K562 (cell line): ENCODE data around the gene USP22. TPM values are rescaled to one million over a fixed set of nuclear protein-coding genes. Genes with fewer than 3 reads are reported as not detected.
"Not testable (repeated sequence)": the region's sequence is repeated elsewhere in the genome, so short reads cannot be mapped to it uniquely, and the experiment has no call there.

ENCODE experiments used
- ATAC-seq: fragments of 200-7000 bp; cut with Tn5 transposase; 3 replicates; pipeline ENCODE4 v1.9.1; 2020; ENCODE audit warnings: moderate library complexity
- BruUV-seq: library from RNA; stranded (reverse); fragments of 400-500 nt; replicated peaks from 2 replicates; lab custom pipeline; 2021; lab: Mats Ljungman, UMichigan
- CTCF ChIA-PET: fragments of 300-600 bp; formaldehyde crosslinking; extraction: SDS; loops from one replicate; lab custom pipeline; 2021; ENCODE audit warnings: low intra/inter-chr PET ratio; lab: Yijun Ruan, JAX
- POLR2A ChIA-PET: fragments of 300-600, 350-650 bp; sonication (Branson Sonifier 250); formaldehyde crosslinking; extraction: SDS; loops from one replicate; lab custom pipeline; 2021; ENCODE audit warnings: antibody characterized with exemption, inconsistent platforms; lab: Yijun Ruan, JAX
- DNase-seq, 4 experiments: peaks; one replicate each; pipeline versions ENCODE4 v3.0.0 to v3.0.0-alpha.2; 2011 to 2018; ENCODE audit warnings: low spot score in 3 of 4, mixed read lengths in 3 of 4; ENCODE audit errors: extremely low read depth in 1 of 4
- FAIRE-seq: peaks from 2 replicates; lab custom pipeline; 2011; peaks lifted over from hg19 to GRCh38; lab: Jason Lieb, UNC
- H2AFZ ChIP-seq: 2 replicates; pipeline ENCODE4 v1.6.0; 2011; ENCODE audit warnings: low read depth, low read length, control low read depth, inconsistent platforms
- H3K27ac ChIP-seq: fragments of 200-600 bp; 3 replicates; pipeline ENCODE4 v1.8.0; 2011; ENCODE audit warnings: low read depth, mild to moderate bottlenecking, control low read depth, inconsistent platforms, low read length, moderate library complexity, mixed read lengths; ENCODE audit errors: extremely low read depth
- H3K27me3 ChIP-seq, 2 experiments: fragments of 300-600 bp in 1 of 2; 2 replicates in 1 of 2; 3 replicates in 1 of 2; pipeline versions ENCODE4 v1.6.0 to v1.8.0; 2011; ENCODE audit warnings: inconsistent platforms in 2 of 2, low read length in 2 of 2, mild to moderate bottlenecking in 1 of 2, mixed read lengths in 1 of 2, moderate library complexity in 1 of 2; ENCODE audit not compliant: control insufficient read depth in 2 of 2, insufficient read depth in 2 of 2
- H3K36me3 ChIP-seq: fragments of 300-600 bp; 3 replicates; pipeline ENCODE4 v1.8.0; 2011; ENCODE audit warnings: mild to moderate bottlenecking, low read length, inconsistent platforms; ENCODE audit not compliant: control insufficient read depth, insufficient read depth
- H3K4me1 ChIP-seq, 2 experiments: fragments of 200-600 bp in 1 of 2; replicated peaks in 1 of 2; 2 replicates in 1 of 2; 3 replicates in 1 of 2; pipeline versions ENCODE4 v1.5.1 to v1.8.0; 2011; ENCODE audit warnings: inconsistent platforms in 2 of 2, low read length in 2 of 2, mild to moderate bottlenecking in 1 of 2, mixed read lengths in 1 of 2, moderate library complexity in 1 of 2; ENCODE audit not compliant: control insufficient read depth in 2 of 2, insufficient read depth in 2 of 2
- H3K4me2 ChIP-seq: 2 replicates; pipeline ENCODE4 v1.6.1; 2011; ENCODE audit warnings: low read length, control low read depth, inconsistent platforms, mixed read lengths; ENCODE audit not compliant: insufficient read depth
- H3K4me3 ChIP-seq: fragments of 200-600 bp; sonication (generic), shearing (Covaris generic); 2 replicates; pipeline ENCODE4 v1.5.1; 2016; ENCODE audit warnings: control low read depth, inconsistent platforms
- H3K79me2 ChIP-seq: fragments of 200-600 bp; 3 replicates; pipeline ENCODE4 v1.8.0; 2011; ENCODE audit warnings: low read length, inconsistent platforms; ENCODE audit not compliant: control insufficient read depth, insufficient read depth
- H3K9ac ChIP-seq, 2 experiments: 2 replicates each; pipeline versions ENCODE4 v1.6.0 to v1.6.1; 2011; ENCODE audit warnings: low read depth in 2 of 2, low read length in 2 of 2, control low read depth in 1 of 2, inconsistent platforms in 1 of 2, mild to moderate bottlenecking in 1 of 2, mixed read lengths in 1 of 2; ENCODE audit not compliant: insufficient read depth in 1 of 2
- H3K9me1 ChIP-seq: one replicate; pipeline ENCODE4 v1.6.0; 2011; ENCODE audit warnings: inconsistent platforms, mild to moderate bottlenecking, low read length, moderate library complexity; ENCODE audit not compliant: control insufficient read depth, insufficient read depth
- H3K9me3 ChIP-seq: replicated peaks from 2 replicates; pipeline ENCODE4 v1.5.1; 2011; ENCODE audit warnings: low read depth, low read length, inconsistent platforms; ENCODE audit not compliant: control insufficient read depth, insufficient read depth
- H4K20me1 ChIP-seq: replicated peaks from 2 replicates; pipeline ENCODE4 v1.6.1; 2011; ENCODE audit warnings: low read length, inconsistent platforms, mixed read lengths; ENCODE audit not compliant: control insufficient read depth, insufficient read depth
- CHCHD3 ChIP-seq: fragments of 250-450 bp; sonication (Bioruptor Pico); IDR thresholded peaks from 2 replicates; pipeline ENCODE4 v2.1.2; 2022; ENCODE audit warnings: mild to moderate bottlenecking
- FOXA3 ChIP-seq, 2 experiments: fragments of 450-650 bp in 1 of 2; sonication (generic) in 1 of 2; formaldehyde crosslinking; IDR thresholded peaks in 1 of 2; conservative IDR thresholded peaks in 1 of 2; 2 replicates each; pipeline versions ENCODE4 v1.4.0 to v1.8.0; 2020 to 2022; ENCODE audit warnings: mild to moderate bottlenecking in 2 of 2, missing genetic modification reagents in 1 of 2
- MTA3 ChIP-seq: fragments of 450-650 bp; formaldehyde crosslinking; IDR thresholded peaks from 2 replicates; pipeline ENCODE4 v1.6.1; 2017; ENCODE audit warnings: mild to moderate bottlenecking, borderline replicate concordance
- NFYB ChIP-seq: IDR thresholded peaks from 2 replicates; pipeline ENCODE4 v1.6.1; 2011; ENCODE audit warnings: mild to moderate bottlenecking, moderate library complexity; ENCODE audit not compliant: insufficient read length; ENCODE audit errors: extremely low read depth
- PKNOX1 ChIP-seq: fragments of 450-650 bp; IDR thresholded peaks from 2 replicates; pipeline ENCODE4 v1.6.1; 2016
- POLR2A ChIP-seq: fragments of 450-650 bp; conservative IDR thresholded peaks from 2 replicates; pipeline ENCODE4 v1.6.1; 2016
- POLR2H ChIP-seq: IDR thresholded peaks from 2 replicates; pipeline ENCODE4 v1.6.1; 2016; ENCODE audit warnings: missing genetic modification characterization, low read depth, mild to moderate bottlenecking, control low read depth, missing compliant biosample characterization, moderate library complexity
- PRDM10 ChIP-seq: fragments of 450-650 bp; IDR thresholded peaks from 2 replicates; pipeline ENCODE4 v1.6.1; 2018; ENCODE audit not compliant: partially characterized antibody
- RFX1 ChIP-seq: fragments of 450-650 bp; IDR thresholded peaks from 2 replicates; pipeline ENCODE4 v1.6.1; 2016; ENCODE audit warnings: mild to moderate bottlenecking, moderate library complexity
- WGBS: fragments of 100-300 bp; shearing (Covaris generic); methylation state at CpG from one replicate; pipeline ENCODE4 v1.1.6; 2016; ENCODE audit warnings: low coverage, mixed read lengths; ENCODE audit not compliant: insufficient coverage; ENCODE audit errors: missing lambda C conversion rate; 5-methylcytosine and 5-hydroxymethylcytosine counted together
- in situ Hi-C: fragments of 300-500 bp; cut with MboI; formaldehyde crosslinking; loops from 4 replicates; pipeline ENCODE4 v1.15.0; 2018; ENCODE audit warnings: inconsistent platforms, mixed read lengths
- intact Hi-C: fragments of 100-400 bp; cut with micrococcal nuclease; formaldehyde crosslinking; loops from 2 replicates; pipeline ENCODE4 v1.14.2; 2022
- polyA plus RNA-seq, 8 experiments: library from polyadenylated mRNA; depleted of rRNA in 4 of 8; stranded (reverse) in 5 of 8; unstranded in 3 of 8; fragments of >200 nt; fragmentation: Nextera tagmentation in 2 of 8; fragmentation: Illumina TruSeq in 1 of 8; extraction: Ambion mirVana in 2 of 8; extraction: Trizol in 1 of 8; gene quantifications; 2 replicates each; pipeline versions ENCODE4 v1.2.1 to v1.2.3, GENCODE V29; 2011 to 2014; ENCODE audit warnings: inconsistent platforms in 1 of 8, missing spikeins in 1 of 8
- total RNA-seq, 7 experiments: library from RNA; depleted of rRNA in 6 of 7; stranded (reverse); fragments of >200 nt in 6 of 7; fragmentation: Illumina TruSeq in 2 of 7; extraction: Trizol in 2 of 7; gene quantifications; 2 replicates each; pipeline versions ENCODE4 v1.2.1 to v1.2.3, GENCODE V29; 2011 to 2021; ENCODE audit warnings: low replicate concordance in 1 of 7

Gene USP22
- total and polyA plus RNA-seq, 9 of the 15 experiments (the other 6 are each of a cell fraction or from before 2014, with no cell fraction given) = 6.5 to 113 (median 58.9) TPM

- H2AFZ ChIP-seq, H3K4me3 ChIP-seq, ATAC-seq, H3K9ac ChIP-seq, H3K36me3 ChIP-seq, H3K4me2 ChIP-seq, intact Hi-C loops, CTCF ChIA-PET, H3K79me2 ChIP-seq, H3K4me1 ChIP-seq, H3K27me3 ChIP-seq, H3K9me1 ChIP-seq, DNase-seq, BruUV-seq, H3K9me3 ChIP-seq, H3K27ac ChIP-seq, in situ Hi-C loops, H4K20me1 ChIP-seq, FAIRE-seq: not testable (repeated sequence)
- TF ChIP-seq NFYB = peak; percentile 70
- 14% methylated on average over 1 of the region's 1 CpG for WGBS
- POLR2A ChIA-PET = interaction anchor here (1.0 to 1.1 kb wide), 2 partner anchors 10 to 14 kb away, joined by 3 read pairs; no protein-coding TSS in a partner anchor
Observed at GRCh38 chr17:21085280-21085679, 42.5 kb upstream of the USP22 start.

GRCh38 chr17:21082001-21082436 is 39.2 kb upstream of the USP22 start:
- DNase-seq (peak; percentile 29 to 66 (median 46)), ATAC-seq (peak; percentile 100), FAIRE-seq (peak; percentile 80)
- H3K4me2 ChIP-seq = peak overlapping the region; percentile 55; the same call in 1 of the 2 replicates
- H3K27ac ChIP-seq = no peak overlapping the region
- in situ Hi-C loops = no loop called here
- POLR2A ChIA-PET = interaction anchor here (2.0 kb wide), 1 partner anchor 39 kb away, joined by 8 read pairs; the partner anchor contains the start of gene USP22
- CTCF ChIA-PET = no interaction called here
- TF ChIP-seq POLR2H (tag) (peak; percentile 85), NFYB (peak; percentile 62), CHCHD3 (CRISPR knock-in tag) (no peak), PRDM10 (peak; percentile 59), PKNOX1 (peak; percentile 59), MTA3 (0 out of 2 replicates have a peak, but pooled peaks have one; percentile 28), FOXA3 (CRISPR knock-in tag; conservative IDR thresholded peaks at IDR 0.05 in 1 of 2, IDR thresholded peaks at IDR 0.05 in 1 of 2) (no peak), RFX1 (peak; percentile 51; the same call in 1 of the 2 replicates), POLR2A (peak; percentile 51; the same call in 1 of the 2 replicates)
- H3K4me3 ChIP-seq = no peak overlapping the region
- BruUV-seq = no TSS peak
- H3K9me1 ChIP-seq = no peaks in the 10 kb centered on the region
- peak overlapping the region; percentile 74 for H2AFZ ChIP-seq
- intact Hi-C loops = no loop called here
- H3K4me1 ChIP-seq = peaks cover 0 to 3% of the 10 kb centered on the region in 2 experiments; a peak in 1 of 5 replicates
- no peaks in the 10 kb centered on the region for H3K79me2 ChIP-seq
- no peak overlapping the region for H3K9ac ChIP-seq
- no peaks in the 10 kb centered on the region; a peak in 1 of 5 replicates for H3K27me3 ChIP-seq
- 5% methylated on average over 5 of the region's 5 CpGs for WGBS
- H3K36me3 ChIP-seq = no peaks in the 10 kb centered on the region
- no peaks in the 10 kb centered on the region for H4K20me1 ChIP-seq
- no peaks in the 10 kb centered on the region for H3K9me3 ChIP-seq
